OCI-LY7 (cell line): ENCODE data around the gene SMO. TPM values are rescaled to one million over a fixed set of nuclear protein-coding genes. Genes with fewer than 3 reads are reported as not detected.
"Not testable (repeated sequence)": the region's sequence is repeated elsewhere in the genome, so short reads cannot be mapped to it uniquely, and the experiment has no call there.

Experiments
- BruUV-seq: library from RNA; stranded (reverse); fragments of 400-500 nt; replicated peaks from 2 replicates; lab custom pipeline; 2021; lab: Mats Ljungman, UMichigan
- CTCF ChIA-PET: fragments of 300-600 bp; sonication (Branson Sonifier 250); formaldehyde crosslinking; loops from one replicate; lab custom pipeline; 2022; ENCODE audit warnings: antibody characterized with exemption; ENCODE audit not compliant: unreplicated experiment; lab: Charles Lee
- POLR2A ChIA-PET: fragments of 300-600 bp; sonication (Branson Sonifier 250); formaldehyde crosslinking; loops from one replicate; lab custom pipeline; 2022; ENCODE audit warnings: antibody characterized with exemption; lab: Charles Lee
- DNase-seq: peaks from one replicate; pipeline ENCODE4 v3.0.0-alpha.2; 2015; ENCODE audit warnings: low spot score
- H2AFZ ChIP-seq: fragments of 200-600 bp; sonication (generic), shearing (Covaris generic); 2 replicates; pipeline ENCODE4 v1.6.1; 2014; ENCODE audit warnings: mild to moderate bottlenecking, antibody characterized with exemption, low read length, moderate library complexity
- H3K27ac ChIP-seq: fragments of 200-600 bp; sonication (generic); 2 replicates; pipeline ENCODE4 v1.5.1; 2014; ENCODE audit warnings: mixed run types, low read depth, mild to moderate bottlenecking, moderate library complexity, low read length, inconsistent platforms; ENCODE audit not compliant: poor library complexity, severe bottlenecking
- H3K36me3 ChIP-seq: fragments of 200-600 bp; sonication (generic); 2 replicates; pipeline ENCODE4 v1.6.1; 2014; ENCODE audit warnings: mild to moderate bottlenecking, antibody characterized with exemption, low read length, moderate library complexity, mixed read lengths; ENCODE audit not compliant: insufficient read depth
- H3K4me1 ChIP-seq: fragments of 200-600 bp; sonication (generic); 2 replicates; pipeline ENCODE4 v1.5.1; 2014; ENCODE audit warnings: mild to moderate bottlenecking, low read length; ENCODE audit not compliant: insufficient read depth, poor library complexity, severe bottlenecking
- H3K4me2 ChIP-seq: fragments of 200-600 bp; sonication (generic); 2 replicates; pipeline ENCODE4 v1.6.1; 2014; ENCODE audit warnings: mild to moderate bottlenecking, low read length
- H3K4me3 ChIP-seq: fragments of 200-600 bp; sonication (generic); 2 replicates; pipeline ENCODE4 v1.5.1; 2014; ENCODE audit warnings: mild to moderate bottlenecking, low read depth, low read length; ENCODE audit not compliant: poor library complexity, severe bottlenecking
- H3K79me2 ChIP-seq: fragments of 200-600 bp; sonication (generic); 2 replicates; pipeline ENCODE4 v1.6.1; 2016; ENCODE audit warnings: low read depth, mild to moderate bottlenecking, low read length, moderate library complexity, mixed read lengths; ENCODE audit not compliant: insufficient read depth
- H3K9me2 ChIP-seq: fragments of 200-600 bp; sonication (generic); 2 replicates; pipeline ENCODE4 v1.6.1; 2016; ENCODE audit warnings: mild to moderate bottlenecking, low read length, mixed read lengths; ENCODE audit not compliant: insufficient read depth
- H3K9me3 ChIP-seq: fragments of 200-600 bp; sonication (generic); 2 replicates; pipeline ENCODE4 v1.6.1; 2014; ENCODE audit warnings: mild to moderate bottlenecking, mixed run types, low read length, mixed read lengths
- H4K20me1 ChIP-seq: fragments of 200-600 bp; sonication (generic); 2 replicates; pipeline ENCODE4 v1.6.1; 2014; ENCODE audit warnings: mild to moderate bottlenecking, antibody characterized with exemption, low read length, moderate library complexity, mixed read lengths; ENCODE audit not compliant: insufficient read depth
- EZH2phosphoT487 ChIP-seq: fragments of 200-600 bp; sonication (generic); IDR thresholded peaks from 2 replicates; pipeline ENCODE4 v1.6.1; 2018; ENCODE audit warnings: low read depth, borderline replicate concordance, mild to moderate bottlenecking, mixed run types, antibody characterized with exemption, low read length, moderate library complexity, mixed read lengths
- intact Hi-C: fragments of 100-400 bp; cut with micrococcal nuclease; formaldehyde crosslinking; loops from one replicate; pipeline ENCODE4 v1.10.0; 2022; ENCODE audit not compliant: unreplicated experiment
- total RNA-seq, 2 experiments: library from RNA; depleted of rRNA in 1 of 2; stranded (reverse); fragments of >200 nt in 1 of 2; shearing (Covaris generic) in 1 of 2; gene quantifications; 2 replicates each; pipeline ENCODE4 v1.2.3, GENCODE V29; 2014 to 2022
- TF ChIP-seq, protein P1 (sequence below): fragments of 200-600 bp; sonication (generic); conservative IDR thresholded peaks from 2 replicates; pipeline ENCODE4 v1.5.1; 2014; ENCODE audit warnings: mild to moderate bottlenecking, antibody characterized with exemption, low read length, moderate library complexity, mixed read lengths

SMO gene
- total RNA-seq, 2 experiments from 2014 or later = 0.17 to 0.25 TPM

GRCh38 chr7:129218514-129219062 is 30.2 kb downstream of the SMO start:
- Histone ChIP-seq H2AFZ (no peak overlapping the region), H4K20me1 (no peaks in the 10 kb centered on the region), H3K4me2 (peak overlapping the region; percentile 24; the same call in 1 of the 2 replicates), H3K4me3 (no peak overlapping the region), H3K79me2 (no peaks in the 10 kb centered on the region), H3K27ac (no peak overlapping the region), H3K9me2 (no peaks in the 10 kb centered on the region), H3K36me3 (no peaks in the 10 kb centered on the region), H3K9me3 (no peaks in the 10 kb centered on the region), H3K4me1 (peaks cover 15% of the 10 kb centered on the region)
- BruUV-seq = no TSS peak
- peak; percentile 82 for DNase-seq
- intact Hi-C loops = loop anchor here (1.0 to 5.0 kb wide), 4 partner anchors 53 to 254 kb away; no protein-coding TSS in a partner anchor
- no peak for TF ChIP-seq EZH2phosphoT487
- TF ChIP-seq, protein P1, sequence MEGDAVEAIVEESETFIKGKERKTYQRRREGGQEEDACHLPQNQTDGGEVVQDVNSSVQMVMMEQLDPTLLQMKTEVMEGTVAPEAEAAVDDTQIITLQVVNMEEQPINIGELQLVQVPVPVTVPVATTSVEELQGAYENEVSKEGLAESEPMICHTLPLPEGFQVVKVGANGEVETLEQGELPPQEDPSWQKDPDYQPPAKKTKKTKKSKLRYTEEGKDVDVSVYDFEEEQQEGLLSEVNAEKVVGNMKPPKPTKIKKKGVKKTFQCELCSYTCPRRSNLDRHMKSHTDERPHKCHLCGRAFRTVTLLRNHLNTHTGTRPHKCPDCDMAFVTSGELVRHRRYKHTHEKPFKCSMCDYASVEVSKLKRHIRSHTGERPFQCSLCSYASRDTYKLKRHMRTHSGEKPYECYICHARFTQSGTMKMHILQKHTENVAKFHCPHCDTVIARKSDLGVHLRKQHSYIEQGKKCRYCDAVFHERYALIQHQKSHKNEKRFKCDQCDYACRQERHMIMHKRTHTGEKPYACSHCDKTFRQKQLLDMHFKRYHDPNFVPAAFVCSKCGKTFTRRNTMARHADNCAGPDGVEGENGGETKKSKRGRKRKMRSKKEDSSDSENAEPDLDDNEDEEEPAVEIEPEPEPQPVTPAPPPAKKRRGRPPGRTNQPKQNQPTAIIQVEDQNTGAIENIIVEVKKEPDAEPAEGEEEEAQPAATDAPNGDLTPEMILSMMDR = peak; percentile 95
- ChIA-PET POLR2A (interaction anchor here (0.6 to 1.5 kb wide), 3 partner anchors 12 to 661 kb away, joined by 3 read pairs; no protein-coding TSS in a partner anchor), CTCF (interaction anchor here (0.6 to 2.1 kb wide), 3 partner anchors 69 to 158 kb away, joined by 3 to 16 read pairs (median 3); no protein-coding TSS in a partner anchor)

DNA sequence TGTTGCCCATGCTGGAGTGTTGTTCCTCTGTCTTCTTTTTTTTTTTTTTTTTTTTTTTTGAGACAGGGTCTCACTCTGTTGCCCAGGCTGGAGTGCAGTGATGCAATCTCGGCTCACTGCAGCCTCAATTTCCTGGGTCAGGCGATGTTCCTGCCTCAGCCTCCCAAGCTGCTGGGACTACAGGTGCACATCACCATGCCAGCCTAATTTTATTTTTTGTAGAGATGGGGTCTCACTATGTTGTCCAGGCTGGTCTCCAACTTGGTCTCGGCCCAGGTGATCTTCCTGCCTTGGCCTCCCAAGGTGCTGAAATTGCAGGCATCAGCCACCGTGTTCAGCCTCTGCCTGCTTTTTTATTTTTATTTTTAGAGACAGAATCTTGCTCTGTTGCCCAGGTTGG is 30.7 kb downstream of the SMO start:
- not testable (repeated sequence) for H3K4me3 ChIP-seq, H4K20me1 ChIP-seq, H2AFZ ChIP-seq, H3K79me2 ChIP-seq, H3K4me2 ChIP-seq, H3K27ac ChIP-seq, BruUV-seq, H3K9me2 ChIP-seq, H3K36me3 ChIP-seq, H3K9me3 ChIP-seq, DNase-seq
- intact Hi-C loops = loop anchor here (5.0 kb wide), 1 partner anchor 148 kb away; no protein-coding TSS in a partner anchor
- H3K4me1 ChIP-seq = peaks cover 21% of the 10 kb centered on the region
- ChIA-PET CTCF (interaction anchor here (0.6 to 2.1 kb wide), 3 partner anchors 68 to 157 kb away, joined by 3 to 16 read pairs (median 3); no protein-coding TSS in a partner anchor), POLR2A (interaction anchor here (0.9 to 1.5 kb wide), 2 partner anchors 12 to 74 kb away, joined by 3 to 4 read pairs; no protein-coding TSS in a partner anchor)

- peak overlapping the region; percentile 43 for H3K4me3 ChIP-seq
- H3K4me2 ChIP-seq = peak overlapping the region; percentile 62
- no peaks in the 10 kb centered on the region for H3K9me3 ChIP-seq
- peak overlapping the region; percentile 58 for H3K27ac ChIP-seq
- DNase-seq = peak; percentile 80
- H3K36me3 ChIP-seq = no peaks in the 10 kb centered on the region
- H3K4me1 ChIP-seq = peaks cover 34% of the 10 kb centered on the region
- intact Hi-C loops = no loop called here
- ChIA-PET CTCF (no interaction called here), POLR2A (interaction anchor here (0.6 to 2.3 kb wide), 7 partner anchors 8 to 615 kb away, joined by 3 to 9 read pairs (median 4); no protein-coding TSS in a partner anchor)
- BruUV-seq = no TSS peak
- H4K20me1 ChIP-seq = peaks cover 4% of the 10 kb centered on the region; the same call in 1 of the 2 replicates
- H3K79me2 ChIP-seq = no peaks in the 10 kb centered on the region
- no peaks in the 10 kb centered on the region for H3K9me2 ChIP-seq
- peak overlapping the region; percentile 64 for H2AFZ ChIP-seq
- TF ChIP-seq, protein P1 = no peak
- no peak for TF ChIP-seq EZH2phosphoT487
Measured at GRCh38 chr7:129222064-129222463, 33.6 kb downstream of the SMO start.
